ENCODE results near the gene WNT3.
"Not testable (repeated sequence)": the region's sequence is repeated elsewhere in the genome, so short reads cannot be mapped to it uniquely, and the experiment has no call there.

Gene WNT3

GRCh38 chr17:46818316-46818928 is at the start of gene WNT3:
Gene WNT3, minus strand, starts transcription at chr17:46818692. Its CDS starts 95 bp downstream, at chr17:46818597.
- peak; percentile 62 for DNase-seq

GRCh38 chr17:46866747-46867146 is 48.3 kb upstream of the WNT3 start:
- no peak for DNase-seq

GRCh38 chr17:46866325-46866724 is 47.8 kb upstream of the WNT3 start:
- DNase-seq, result no peak

- DNase-seq, result no peak
These were observed 46.6 kb upstream of the WNT3 start for GRCh38 chr17:46865100-46865499.

GRCh38 chr17:46863383-46864121 is 45.1 kb upstream of the WNT3 start:
- no peak for DNase-seq

GRCh38 chr17:46862949-46863348 is 44.5 kb upstream of the WNT3 start:
- DNase-seq, result no peak

- DNase-seq, result no peak
These were observed 41.5 kb upstream of the WNT3 start for GRCh38 chr17:46859996-46860395.

GRCh38 chr17:46857600-46857999 is 39.1 kb upstream of the WNT3 start:
- no peak for DNase-seq

GRCh38 chr17:46854948-46855347 is 36.5 kb upstream of the WNT3 start:
- no peak for DNase-seq

- DNase-seq, result no peak
These were observed 36.0 kb upstream of the WNT3 start for GRCh38 chr17:46854515-46854914.

GRCh38 chr17:46853896-46854444 is 35.5 kb upstream of the WNT3 start:
- DNase-seq, result no peak

GRCh38 chr17:46851029-46851741 is 32.7 kb upstream of the WNT3 start, which contains the start of gene WNT9B:
Gene WNT9B, plus strand, starts transcription at chr17:46851583. Its CDS starts 56 bp downstream, at chr17:46851639.
- no peak for DNase-seq

GRCh38 chr17:46850688-46851028 is 32.2 kb upstream of the WNT3 start:
- no peak for DNase-seq

- DNase-seq, result no peak
These were observed 30.0 kb upstream of the WNT3 start for GRCh38 chr17:46848534-46848933.

- no peak for DNase-seq
These were observed 29.0 kb upstream of the WNT3 start for GRCh38 chr17:46847204-46848191.

- DNase-seq, result no peak
These were observed 24.3 kb upstream of the WNT3 start for GRCh38 chr17:46842835-46843234.

GRCh38 chr17:46841561-46842379 is 23.3 kb upstream of the WNT3 start:
- DNase-seq, result no peak

- not testable (repeated sequence) for DNase-seq
These were observed 22.1 kb upstream of the WNT3 start for GRCh38 chr17:46840596-46840995.

GRCh38 chr17:46839211-46839610 is 20.7 kb upstream of the WNT3 start:
- no peak for DNase-seq

- no peak for DNase-seq
These were observed 19.0 kb upstream of the WNT3 start for GRCh38 chr17:46837521-46837920.

GRCh38 chr17:46836500-46836899 is 18.0 kb upstream of the WNT3 start:
- DNase-seq, result peak; percentile 26

- no peak for DNase-seq
These were observed 16.4 kb upstream of the WNT3 start for GRCh38 chr17:46834846-46835245.
